Suppressor macrophage treated with lipopolysaccharide for 4 hours (primary cell): ENCODE results near the gene SNX30.

Experiments used
- DNase-seq: peaks from one replicate; pipeline ENCODE4 v3.0.0-alpha.2; 2020

Gene SNX30

DNA sequence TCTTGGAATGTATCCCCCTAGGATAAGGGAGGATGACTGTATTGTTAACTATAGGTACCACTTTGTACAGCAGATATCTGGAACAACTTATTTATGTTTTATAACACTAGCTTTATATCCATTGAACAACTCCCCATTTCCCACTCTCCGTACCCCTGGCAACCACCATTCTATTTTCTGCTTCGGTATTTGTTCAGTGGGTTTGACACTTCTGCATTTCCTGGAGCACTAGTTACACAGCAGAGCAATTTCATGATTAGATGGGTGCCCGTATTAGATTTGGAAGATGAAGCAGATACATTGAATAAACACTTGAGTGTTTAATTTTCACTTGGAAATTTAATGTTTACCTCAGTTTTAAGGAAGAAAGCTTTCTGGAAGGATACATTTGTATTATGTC, 72.7 kb downstream of the SNX30 start:
- DNase-seq = no peak

DNA sequence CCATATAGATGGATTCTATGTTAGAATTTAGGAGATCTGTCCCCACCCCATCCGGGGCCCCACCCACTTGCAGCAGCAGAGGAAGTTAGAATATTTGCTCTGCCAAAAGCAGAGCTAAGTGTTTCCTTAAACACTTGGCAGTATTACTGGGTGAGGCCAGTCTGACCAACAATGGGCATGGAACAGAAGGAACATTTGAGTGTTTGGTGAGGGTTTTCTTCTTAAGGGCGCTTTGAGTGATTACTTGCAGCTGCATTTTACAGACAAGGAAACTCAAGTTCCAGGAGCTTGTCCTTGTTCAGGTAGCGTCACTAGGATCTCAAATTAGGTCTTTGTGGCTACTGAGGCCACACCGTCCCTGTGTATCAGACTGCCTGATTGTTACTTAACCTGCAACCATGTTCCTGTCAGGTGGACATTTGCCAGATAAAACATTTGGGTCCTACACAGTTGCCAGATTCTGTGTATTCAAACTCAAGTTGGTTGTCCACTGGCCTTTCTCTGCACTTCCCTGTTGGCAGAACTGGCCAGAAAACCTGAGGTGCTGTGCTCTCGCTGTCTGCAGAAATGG, 80.8 kb downstream of the SNX30 start:
- DNase-seq = peak; percentile 46

DNA sequence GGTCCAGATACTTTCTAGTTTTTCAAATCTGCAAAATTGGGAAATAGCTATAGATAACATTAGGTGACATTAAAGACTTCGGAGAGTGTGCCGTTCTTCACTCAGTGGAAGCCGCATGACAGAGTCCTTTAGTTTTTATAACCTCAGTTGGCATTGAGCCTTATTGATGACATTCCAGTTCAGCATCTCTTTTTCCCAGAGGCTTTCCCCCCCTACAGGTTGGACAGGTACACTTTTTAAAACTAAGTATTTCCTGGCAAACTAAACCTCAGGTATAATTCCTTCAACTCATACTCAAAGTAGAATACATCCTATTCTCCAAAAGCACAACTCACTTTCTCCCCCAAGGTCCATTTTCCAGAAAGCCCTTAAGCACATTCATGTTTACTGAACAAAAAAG, 81.4 kb downstream of the SNX30 start:
- DNase-seq = no peak

DNA sequence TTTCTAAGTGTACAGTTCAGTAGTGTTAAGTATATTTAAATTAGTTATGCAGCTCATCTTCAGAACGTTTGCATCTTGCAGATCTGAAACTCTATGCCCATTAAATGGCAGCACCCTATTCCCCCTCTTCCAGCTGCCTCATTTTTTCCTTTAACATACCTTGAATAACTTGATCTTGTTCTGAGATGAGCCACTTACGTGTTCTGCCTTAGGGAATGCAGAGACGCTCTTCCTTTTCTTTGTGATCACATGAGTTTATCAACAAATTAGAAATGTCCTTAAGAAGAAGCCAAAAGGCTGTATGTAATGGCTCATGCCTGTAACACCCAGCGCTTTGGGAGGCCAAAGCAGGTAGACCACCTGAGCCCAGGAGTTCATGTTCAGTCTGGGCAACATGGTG, 82.5 kb downstream of the SNX30 start:
- no peak for DNase-seq

DNA sequence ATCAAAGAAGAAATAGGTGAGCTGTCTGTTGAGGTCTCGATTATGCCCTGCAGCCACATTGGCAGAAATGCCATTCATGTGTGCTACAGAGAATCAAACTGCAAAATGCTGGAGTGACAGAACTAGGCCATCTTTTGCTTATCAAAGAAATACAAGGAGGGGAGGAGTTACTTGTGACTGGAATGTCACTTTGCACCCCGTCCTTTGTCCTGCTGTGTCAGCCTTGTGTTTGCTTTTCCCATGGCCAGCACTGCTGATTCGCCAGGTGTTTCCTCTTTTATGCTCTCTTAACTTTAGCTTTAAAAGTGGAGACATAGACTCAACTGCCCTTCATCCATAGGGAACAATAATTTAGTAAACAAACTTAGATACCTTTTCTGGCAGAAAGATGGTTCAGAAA, 85.8 kb downstream of the SNX30 start:
- no peak for DNase-seq

DNA sequence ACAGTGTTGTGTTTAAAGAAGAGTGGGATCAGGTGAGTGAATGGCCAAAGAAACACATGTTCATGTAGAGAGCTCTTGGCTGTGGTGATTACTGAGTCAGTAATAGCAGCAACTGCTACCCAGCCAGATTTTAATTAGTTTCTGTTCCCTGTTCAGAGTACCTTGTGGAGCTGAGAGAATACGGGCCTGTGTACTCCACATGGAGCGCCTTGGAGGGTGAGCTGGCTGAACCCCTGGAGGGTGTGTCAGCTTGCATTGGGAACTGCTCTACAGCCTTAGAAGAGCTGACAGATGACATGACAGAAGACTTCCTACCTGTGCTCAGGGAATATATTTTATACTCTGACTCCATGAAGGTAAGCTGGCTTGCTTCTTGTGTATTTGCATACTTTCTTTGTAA, 87.8 kb downstream of the SNX30 start:
- DNase-seq = no peak

DNA sequence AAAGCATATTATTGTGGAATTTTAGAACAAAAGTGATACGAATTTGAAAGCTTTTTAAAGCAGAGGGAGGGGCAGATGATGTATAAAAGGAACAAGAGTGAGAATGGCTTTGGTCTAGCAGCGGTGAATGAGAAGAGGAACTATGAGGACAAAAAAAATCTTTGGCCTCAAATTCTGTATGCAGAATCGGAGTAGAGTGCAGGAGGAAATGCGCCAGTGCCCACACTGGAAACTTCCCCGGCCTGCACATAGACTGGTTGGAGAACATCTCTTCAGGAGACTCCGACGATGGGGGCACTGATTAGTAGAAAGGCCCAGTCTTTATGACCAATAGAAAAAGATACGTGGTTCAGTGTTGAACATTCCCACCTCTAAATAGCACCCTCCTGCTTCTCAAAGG, 88.8 kb downstream of the SNX30 start:
- peak; percentile 63 for DNase-seq

DNA sequence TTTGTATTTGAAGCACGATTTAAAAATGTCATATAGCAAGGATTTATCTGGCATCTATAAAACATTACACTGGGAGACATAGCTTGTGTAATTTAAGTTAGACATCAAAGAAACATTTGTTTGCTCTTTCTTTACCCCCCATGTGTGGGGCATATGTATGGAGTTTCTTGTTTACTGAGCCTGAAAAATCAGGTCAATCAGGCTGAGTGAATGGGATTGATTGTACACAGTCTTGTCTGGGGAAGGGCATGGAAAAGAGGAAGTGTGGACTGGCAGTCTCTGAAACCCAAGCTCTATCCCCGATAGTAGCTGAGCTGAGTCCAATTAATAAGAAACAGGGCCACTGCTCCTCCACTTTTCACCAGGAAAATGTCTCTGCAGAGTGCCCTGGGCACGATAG, 90.7 kb downstream of the SNX30 start:
- DNase-seq = peak; percentile 50

DNA sequence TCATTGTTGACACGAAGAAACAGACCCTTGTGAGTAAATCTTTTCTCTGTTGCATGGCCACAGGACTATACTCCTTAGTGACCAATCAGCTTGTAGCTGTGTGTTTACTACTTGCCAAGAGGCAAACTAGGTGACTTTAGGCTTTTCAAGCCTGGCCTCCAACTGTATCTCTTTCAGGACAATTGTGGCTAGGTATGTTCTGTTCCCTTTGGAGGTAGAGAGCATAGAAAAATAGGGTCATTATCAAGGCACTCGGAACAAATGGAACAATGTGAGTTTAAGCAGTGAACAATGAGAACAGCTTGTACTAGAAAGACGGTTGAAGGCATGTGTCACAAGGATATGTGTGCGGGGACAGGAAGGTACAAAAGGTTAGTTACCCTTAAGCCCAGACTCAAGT, 92.0 kb downstream of the SNX30 start:
- no peak for DNase-seq

DNA sequence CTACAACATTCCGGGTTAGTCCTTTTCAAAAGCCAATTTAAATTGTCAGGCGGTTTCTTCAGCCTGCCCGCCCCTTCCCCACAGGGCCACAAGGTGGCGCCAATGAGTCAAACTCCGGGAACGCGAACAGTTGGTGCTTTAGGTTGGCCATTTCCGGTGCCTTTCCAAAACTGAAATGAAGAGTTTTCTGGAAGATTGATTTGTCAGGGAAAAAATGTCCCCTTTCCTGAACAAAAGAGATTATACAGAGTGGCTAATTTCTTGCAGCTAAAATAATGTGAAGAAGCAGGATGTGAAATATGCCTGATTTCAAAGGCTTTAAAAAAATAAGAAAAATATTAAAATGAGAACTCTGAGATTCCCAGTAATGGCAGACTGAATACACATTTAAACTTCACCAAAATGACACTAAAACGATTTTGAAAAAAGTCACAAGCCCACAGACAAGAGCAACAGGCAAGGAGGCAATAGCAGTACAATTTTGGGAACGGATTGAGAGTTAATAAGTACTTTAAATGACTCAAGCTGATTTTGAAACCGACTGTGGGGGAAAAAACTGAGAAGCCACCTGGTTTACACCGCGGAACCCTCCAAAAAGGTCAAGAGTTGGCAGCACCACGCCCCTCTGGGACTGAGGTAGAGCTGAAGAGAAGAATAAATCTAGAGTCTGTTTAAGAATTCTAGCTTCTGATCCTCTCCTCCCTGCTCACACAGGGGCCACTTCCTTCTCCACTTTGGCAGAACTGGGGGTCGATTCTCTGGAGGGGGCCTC, 94.4 kb downstream of the SNX30 start:
- peak; percentile 88 for DNase-seq

DNA sequence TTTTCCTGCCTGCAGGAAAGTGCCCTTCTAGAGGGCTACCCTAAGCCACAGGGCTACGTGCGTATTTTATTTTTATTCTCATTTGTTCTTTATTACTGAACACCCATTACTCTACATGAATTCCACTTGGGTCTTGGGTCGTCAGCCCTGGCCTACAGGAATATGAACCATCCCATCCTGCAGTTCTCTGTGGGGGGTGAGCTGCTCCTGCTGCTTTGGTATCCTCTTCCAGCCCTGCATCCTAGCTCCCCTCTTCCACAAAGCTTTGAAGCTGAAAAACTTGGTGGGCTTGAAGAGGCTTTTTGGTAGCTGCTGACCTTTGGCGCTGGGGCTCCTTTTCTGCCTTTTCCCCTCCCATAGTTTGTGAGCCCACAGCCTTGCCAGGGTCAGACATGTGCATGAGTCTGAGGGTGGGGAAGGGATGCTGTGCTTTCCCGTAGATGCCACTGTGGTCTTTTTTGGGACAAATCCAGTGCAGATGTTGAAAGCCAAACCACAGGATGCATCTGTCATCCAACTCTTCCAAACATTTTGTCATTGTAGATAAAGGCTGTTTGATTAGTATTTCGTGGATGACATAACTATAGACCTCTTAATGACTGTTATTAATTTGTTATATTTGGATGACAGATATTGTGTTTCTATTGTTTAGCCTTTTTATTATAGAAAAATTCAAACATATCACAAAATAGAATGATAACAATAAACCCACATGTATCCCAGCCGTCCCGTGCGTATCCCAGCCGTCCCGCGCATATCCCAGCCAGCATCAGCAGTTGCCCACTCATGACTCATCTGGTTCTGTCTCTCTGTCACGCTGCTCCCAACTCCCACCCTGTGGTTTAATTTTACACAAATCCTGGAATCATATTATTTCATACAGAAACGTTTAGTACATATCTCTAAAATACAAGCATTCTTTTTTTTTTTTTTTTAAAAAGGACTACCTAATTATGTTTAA, 96.2 kb downstream of the SNX30 start:
- no peak for DNase-seq

DNA sequence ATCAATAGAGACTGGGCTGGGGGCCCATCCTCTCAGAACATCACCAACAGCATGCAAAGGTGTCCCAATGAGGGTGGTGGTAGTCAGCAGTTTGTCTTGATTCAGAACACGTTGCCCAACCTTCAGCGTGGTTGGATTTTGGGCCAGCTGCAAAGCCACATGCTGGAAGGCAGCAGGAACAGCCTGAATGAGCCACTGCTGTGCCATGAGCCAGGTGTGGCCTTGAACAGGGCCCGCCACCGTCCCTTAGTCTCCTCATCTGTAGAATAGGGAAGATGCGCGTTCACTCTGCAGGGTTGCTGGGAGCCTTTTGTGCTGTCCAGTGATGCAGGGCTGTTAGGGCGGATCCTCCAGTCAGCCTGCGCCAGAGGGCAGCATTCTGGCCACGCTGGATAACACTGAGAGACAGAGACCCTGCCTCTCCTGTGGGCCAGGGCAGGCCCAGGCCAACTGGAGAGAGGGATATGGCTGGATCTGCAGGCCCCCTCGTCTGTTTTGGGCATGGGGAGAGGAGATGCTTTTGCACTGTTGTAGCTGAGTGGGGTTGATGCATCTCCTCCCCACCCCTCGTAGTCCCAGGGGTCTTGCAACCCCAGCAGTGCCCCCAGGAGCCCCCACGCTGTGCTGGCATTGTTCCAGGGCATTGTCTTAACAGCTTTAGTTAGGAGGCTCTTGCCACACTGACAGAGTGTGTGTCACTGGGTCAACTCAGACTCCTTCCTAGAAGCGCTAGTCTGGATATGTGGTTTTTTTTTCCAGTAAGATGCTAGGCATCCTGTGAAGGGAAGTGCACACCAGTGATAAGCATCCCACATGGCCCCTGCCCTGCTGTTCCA, 98.0 kb downstream of the SNX30 start:
- no peak for DNase-seq

DNA sequence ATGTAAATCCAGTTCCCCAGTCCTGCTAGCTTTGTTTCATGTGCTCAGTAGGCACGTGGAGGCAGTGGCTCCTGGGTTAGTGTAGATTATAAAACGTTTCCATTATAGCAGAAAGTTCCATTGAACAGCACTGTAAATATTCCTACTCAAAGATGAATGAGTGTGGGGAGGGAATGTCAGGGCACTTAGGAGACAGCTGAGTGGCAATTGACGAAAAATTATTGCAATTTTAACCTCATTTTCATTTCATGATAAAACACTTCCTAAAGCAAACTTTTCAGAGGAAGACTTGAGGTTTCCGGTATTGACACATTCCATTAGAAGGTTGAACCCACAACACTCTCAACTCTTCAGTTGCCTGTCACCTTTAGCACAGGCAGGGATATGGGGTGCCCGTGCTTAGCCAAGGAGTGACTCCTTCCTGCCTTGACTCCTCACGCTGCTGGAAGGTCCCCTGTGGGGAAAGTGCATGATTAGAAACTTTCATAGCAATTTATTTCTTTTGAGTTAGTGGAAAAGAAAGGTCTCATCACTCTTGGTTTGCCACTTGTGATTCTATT, 98.9 kb downstream of the SNX30 start:
- no peak for DNase-seq

DNA sequence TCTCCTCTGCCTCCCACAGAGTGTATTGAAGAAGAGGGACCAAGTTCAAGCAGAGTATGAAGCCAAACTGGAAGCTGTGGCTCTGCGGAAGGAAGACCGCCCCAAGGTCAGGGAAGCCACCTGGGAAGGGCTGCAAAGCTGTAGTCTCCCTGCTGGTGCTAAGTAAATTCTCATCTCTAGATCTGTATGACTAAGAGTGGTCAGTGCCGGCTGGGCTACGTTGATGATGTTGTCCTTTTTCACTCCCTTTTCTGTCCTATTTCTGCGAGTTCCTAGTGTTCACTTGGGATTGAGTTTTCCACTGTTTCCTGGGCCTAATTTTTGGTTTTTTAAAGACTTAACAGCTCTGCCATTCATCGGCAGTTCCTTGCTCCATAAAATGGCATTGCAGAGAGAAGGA, 100.3 kb downstream of the SNX30 start:
- DNase-seq = no peak

DNA sequence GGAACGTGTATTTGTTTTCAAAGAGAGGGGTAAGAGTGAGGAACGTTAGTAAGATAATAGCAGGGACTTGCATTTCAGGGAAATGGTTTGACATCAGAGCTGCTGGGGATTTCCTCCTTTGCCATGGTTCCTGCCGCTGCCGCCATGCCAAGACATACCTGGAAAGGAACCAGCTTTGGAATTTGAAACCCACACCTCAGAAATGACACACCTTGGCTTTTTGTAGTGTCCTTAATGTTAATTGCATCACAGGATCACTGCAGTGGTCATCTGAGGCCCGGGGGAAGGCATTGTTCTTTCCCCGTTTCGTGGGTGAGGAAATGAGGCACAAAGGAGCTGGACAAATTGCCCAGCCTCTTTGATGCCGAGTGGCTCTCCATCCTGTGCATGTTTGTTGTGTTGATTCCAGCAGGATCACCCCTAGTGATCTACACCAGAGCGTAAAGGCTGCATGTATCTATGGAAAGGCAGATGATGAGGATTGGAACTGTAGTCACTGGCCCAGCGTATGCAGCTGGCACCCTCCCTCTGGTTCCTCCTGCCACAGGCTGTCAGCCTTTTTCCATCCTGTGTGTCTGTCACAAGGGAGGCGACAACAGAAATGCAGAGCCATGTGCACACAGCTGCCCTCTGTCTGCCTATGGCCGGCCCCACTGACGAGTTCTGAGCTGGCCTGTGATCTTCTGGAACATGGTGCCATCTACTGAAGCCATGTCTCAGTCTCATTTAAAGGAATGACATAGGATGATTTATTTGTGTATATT, 102.4 kb downstream of the SNX30 start:
- no peak for DNase-seq

DNA sequence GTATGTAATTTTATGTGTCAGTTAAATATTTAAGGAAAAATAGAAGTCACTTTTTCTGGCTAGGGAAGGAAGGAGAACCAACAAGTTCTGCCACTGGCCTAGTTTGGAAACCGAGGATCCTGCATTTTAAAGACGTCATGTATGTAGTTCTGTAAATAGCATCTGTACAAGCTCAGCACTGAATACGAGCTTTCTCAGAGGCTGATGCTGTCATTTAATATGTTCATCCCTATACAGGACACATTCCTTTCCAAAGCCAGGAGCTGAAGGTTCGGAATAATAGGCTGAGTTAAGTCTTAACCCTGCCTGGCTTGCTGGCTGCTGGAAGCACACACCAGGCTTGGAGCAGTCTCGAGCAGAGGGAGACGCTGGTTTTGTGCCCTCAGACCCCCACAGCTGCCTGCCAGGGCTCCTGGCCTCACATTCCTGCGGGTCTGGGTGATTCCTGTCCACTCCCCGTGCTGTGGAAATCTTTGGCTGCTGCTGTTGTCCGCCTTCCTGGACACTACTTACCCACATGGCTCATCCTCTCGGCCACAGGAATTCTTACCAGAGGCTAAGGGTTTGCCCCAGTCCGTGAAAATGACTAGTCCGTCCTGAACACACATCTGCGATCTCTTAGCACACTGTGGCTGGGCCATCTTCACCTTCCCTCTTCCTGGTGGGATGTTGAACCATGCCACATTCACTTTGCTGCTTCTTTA, 103.5 kb downstream of the SNX30 start:
- no peak for DNase-seq

DNA sequence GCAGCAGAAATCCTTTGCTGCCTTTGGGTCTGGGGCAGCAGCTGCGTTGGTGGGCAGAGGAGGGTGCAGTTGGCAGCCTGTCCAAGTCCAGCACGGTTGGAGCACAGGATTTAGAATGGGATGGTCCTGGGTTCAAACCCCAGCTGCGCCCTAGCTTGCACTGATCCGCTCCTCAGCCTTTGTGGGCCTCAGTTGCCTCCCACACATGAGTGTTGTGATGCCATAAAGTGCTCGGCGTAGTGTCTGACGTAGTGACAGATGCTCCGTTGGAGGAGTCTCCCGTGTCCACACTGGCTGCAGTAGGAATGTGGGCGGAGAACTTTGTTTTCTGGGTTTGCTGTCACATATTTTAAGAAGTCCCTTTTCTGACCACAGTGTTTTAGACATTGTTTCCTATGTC, 104.1 kb downstream of the SNX30 start:
- no peak for DNase-seq

DNA sequence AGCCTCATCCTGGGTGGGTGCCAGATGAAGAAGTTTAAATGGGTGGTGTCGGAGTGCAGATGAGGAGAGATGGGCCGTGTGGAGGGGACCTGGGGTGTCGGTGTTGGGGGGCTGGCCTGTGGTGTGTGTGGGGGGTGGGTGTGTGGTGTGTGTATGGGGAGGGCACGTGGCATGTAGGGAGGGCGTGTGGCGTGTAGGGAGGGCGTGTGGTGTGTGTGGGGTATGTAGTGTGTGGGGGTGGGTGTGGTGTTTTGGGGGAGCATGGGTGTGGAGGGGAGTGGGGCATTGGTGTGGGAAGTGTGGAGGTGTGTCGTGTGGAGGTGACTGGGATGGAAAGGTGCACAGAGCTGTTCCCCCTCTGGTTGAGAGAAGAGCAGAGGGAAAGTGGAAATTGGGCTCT, 105.6 kb downstream of the SNX30 start:
- DNase-seq = no peak

DNA sequence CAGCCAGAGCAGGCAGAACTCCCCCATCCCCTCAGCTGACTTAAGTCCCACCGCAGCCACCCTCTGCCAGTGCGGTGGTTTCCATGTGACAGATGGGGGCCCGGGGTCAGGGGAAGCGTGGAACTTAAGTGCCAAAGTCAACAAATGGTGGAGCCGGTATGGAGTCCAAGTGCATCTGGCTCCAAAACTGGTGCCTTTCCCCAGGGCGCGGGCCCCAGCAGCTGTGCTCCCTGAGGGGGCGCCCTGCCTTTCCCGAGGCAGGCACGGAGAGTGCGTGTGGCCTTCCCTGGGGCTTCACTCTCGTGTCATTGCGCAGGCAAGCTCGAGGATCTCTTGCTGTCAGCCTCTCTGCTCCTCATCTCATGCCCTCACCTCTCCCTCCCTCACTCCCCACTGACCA, 106.3 kb downstream of the SNX30 start:
- DNase-seq = no peak

DNA sequence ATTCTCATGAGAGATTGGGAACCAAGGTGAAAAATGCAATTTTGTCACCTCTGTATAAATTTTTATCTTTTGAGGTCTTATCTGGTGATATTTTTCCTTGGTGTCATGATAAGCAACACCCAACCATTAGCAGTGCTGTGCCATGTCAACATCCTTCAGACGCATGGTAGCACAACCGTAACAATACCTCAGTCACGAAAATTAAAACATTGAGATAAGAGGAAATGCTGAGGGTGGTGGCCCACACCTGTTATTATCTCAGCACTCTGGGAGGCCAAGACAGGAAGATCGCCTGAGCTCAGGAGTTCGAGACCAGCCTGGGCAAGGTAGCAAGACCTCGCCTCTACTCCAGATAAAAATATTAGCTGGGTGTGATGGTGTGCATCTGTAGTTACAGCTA, 107.4 kb downstream of the SNX30 start:
- DNase-seq = no peak

DNA sequence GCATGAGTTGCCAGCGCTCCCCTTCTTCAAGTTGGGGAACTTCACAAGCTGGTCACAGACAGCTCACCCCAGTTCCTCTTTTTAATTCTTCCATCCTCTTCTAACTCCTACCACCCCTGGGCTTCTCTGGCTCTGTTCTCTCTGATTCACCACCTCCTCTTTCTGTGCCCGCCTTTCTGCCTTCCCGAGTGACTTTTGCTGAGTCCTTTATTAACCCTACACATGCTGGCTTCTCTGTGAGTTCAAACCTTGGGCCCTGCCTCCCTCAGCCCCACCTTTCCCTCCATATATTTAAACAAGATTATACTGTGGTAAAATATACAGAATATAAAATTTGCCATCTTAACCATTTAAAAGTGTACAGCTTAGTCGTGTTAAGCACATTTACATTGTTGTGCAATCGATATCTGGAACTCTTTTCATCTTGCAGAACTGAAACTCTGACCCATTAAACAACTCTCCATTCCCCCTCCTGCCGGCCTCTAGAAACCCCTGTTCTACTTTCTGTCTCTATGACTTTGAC, 108.1 kb downstream of the SNX30 start:
- peak; percentile 91 for DNase-seq
